ENCODE results near the gene GPC6.

The GPC6 gene

GRCh38 chr13:94324767-94325540 is 1098.3 kb downstream of the GPC6 start:
- no peak overlapping the region for H3K4ac ChIP-seq (ENCODE audit: low read length)
- H2BK15ac ChIP-seq (ENCODE audit: low read length), result no peak overlapping the region
- H3K14ac ChIP-seq (ENCODE audit: low read length), result no peak overlapping the region
- no peak overlapping the region for H3K4me2 ChIP-seq (ENCODE audit: insufficient read depth, low read length, poor library complexity, severe bottlenecking)
- WGBS, 2 donors (ENCODE audit: extremely low coverage in 2 of 2, insufficient read length in 2 of 2, insufficient replicate concordance in 1 of 2), result no CpG with 5 or more reads among the region's 14 CpGs
- no peaks in the 10 kb centered on the region for H3K79me1 ChIP-seq (ENCODE audit: low read depth, low read length)
- peaks cover 2 to 13% of the 10 kb centered on the region in 2 donors for H3K4me1 ChIP-seq (ENCODE audit: control insufficient read depth in 2 of 2, insufficient read depth in 1 of 2, low read depth in 1 of 2, low read length in 2 of 2)
- no peak overlapping the region for H4K8ac ChIP-seq (ENCODE audit: low read depth, low read length)
- H2BK5ac ChIP-seq (ENCODE audit: low read length), result no peak overlapping the region
- H3K18ac ChIP-seq (ENCODE audit: low read length), result no peak overlapping the region
- no peak overlapping the region for H2AFZ ChIP-seq (ENCODE audit: low read length)
- no peak for DNase-seq (ENCODE audit: low spot score)
- H3K36me3 ChIP-seq (replicated peaks in 1 of 2; ENCODE audit: control insufficient read depth in 2 of 2, insufficient read depth in 2 of 2, low read length in 2 of 2), result no peaks in the 10 kb centered on the region
- H3K9ac ChIP-seq (ENCODE audit: low read depth, low read length, poor library complexity), result no peak overlapping the region
- H2BK120ac ChIP-seq (ENCODE audit: low read depth, low read length), result no peak overlapping the region
- H3K9me3 ChIP-seq (replicated peaks in 1 of 2; ENCODE audit: control insufficient read depth in 2 of 2, insufficient read depth in 1 of 2, low read depth in 1 of 2, low read length in 2 of 2), result no peaks in the 10 kb centered on the region
- no peak overlapping the region for H3K4me3 ChIP-seq (ENCODE audit: low read length in 2 of 2)
- H2BK12ac ChIP-seq (ENCODE audit: low read length), result no peak overlapping the region
- H4K91ac ChIP-seq (ENCODE audit: low read depth, low read length, poor library complexity), result no peak overlapping the region
- H3K23ac ChIP-seq (ENCODE audit: low read depth, low read length, poor library complexity), result no peak overlapping the region
- no peak overlapping the region for H3K27ac ChIP-seq (replicated peaks; ENCODE audit: low read length)
- H3K27me3 ChIP-seq (ENCODE audit: control insufficient read depth in 3 of 3, insufficient read depth in 3 of 3, low read depth in 1 of 3, low read length in 3 of 3), result no peaks in the 10 kb centered on the region
- no peak overlapping the region for H2AK5ac ChIP-seq (ENCODE audit: low read depth, low read length)

- no peak overlapping the region for H2AFZ ChIP-seq (ENCODE audit: low read length)
- no peak overlapping the region for H3K18ac ChIP-seq (ENCODE audit: low read length)
- no CpG with 5 or more reads among the region's 6 CpGs for WGBS, 2 donors (ENCODE audit: extremely low coverage in 2 of 2, insufficient read length in 2 of 2, insufficient replicate concordance in 1 of 2)
- peaks cover 2 to 13% of the 10 kb centered on the region in 2 donors for H3K4me1 ChIP-seq (ENCODE audit: control insufficient read depth in 2 of 2, insufficient read depth in 1 of 2, low read depth in 1 of 2, low read length in 2 of 2)
- H3K14ac ChIP-seq (ENCODE audit: low read length), result no peak overlapping the region
- no peak overlapping the region for H3K4me3 ChIP-seq (ENCODE audit: low read length in 2 of 2)
- H3K79me1 ChIP-seq (ENCODE audit: low read depth, low read length), result no peaks in the 10 kb centered on the region
- H2AK5ac ChIP-seq (ENCODE audit: low read depth, low read length), result no peak overlapping the region
- no peaks in the 10 kb centered on the region for H3K27me3 ChIP-seq (ENCODE audit: control insufficient read depth in 3 of 3, insufficient read depth in 3 of 3, low read depth in 1 of 3, low read length in 3 of 3)
- no peak overlapping the region for H3K4me2 ChIP-seq (ENCODE audit: insufficient read depth, low read length, poor library complexity, severe bottlenecking)
- H2BK5ac ChIP-seq (ENCODE audit: low read length), result no peak overlapping the region
- H3K9me3 ChIP-seq (replicated peaks in 1 of 2; ENCODE audit: control insufficient read depth in 2 of 2, insufficient read depth in 1 of 2, low read depth in 1 of 2, low read length in 2 of 2), result no peaks in the 10 kb centered on the region
- no peak overlapping the region for H4K91ac ChIP-seq (ENCODE audit: low read depth, low read length, poor library complexity)
- no peak overlapping the region for H3K23ac ChIP-seq (ENCODE audit: low read depth, low read length, poor library complexity)
- no peak for DNase-seq (ENCODE audit: low spot score)
- H2BK12ac ChIP-seq (ENCODE audit: low read length), result no peak overlapping the region
- no peak overlapping the region for H4K8ac ChIP-seq (ENCODE audit: low read depth, low read length)
- no peak overlapping the region for H3K27ac ChIP-seq (replicated peaks; ENCODE audit: low read length)
- no peak overlapping the region for H3K9ac ChIP-seq (ENCODE audit: low read depth, low read length, poor library complexity)
- H2BK120ac ChIP-seq (ENCODE audit: low read depth, low read length), result no peak overlapping the region
- no peak overlapping the region for H2BK15ac ChIP-seq (ENCODE audit: low read length)
- H3K36me3 ChIP-seq (replicated peaks in 1 of 2; ENCODE audit: control insufficient read depth in 2 of 2, insufficient read depth in 2 of 2, low read length in 2 of 2), result no peaks in the 10 kb centered on the region
- H3K4ac ChIP-seq (ENCODE audit: low read length), result no peak overlapping the region
These were observed 1099.0 kb downstream of the GPC6 start for GRCh38 chr13:94325650-94326049.

- Histone ChIP-seq H3K18ac (ENCODE audit: low read length) (no peak overlapping the region), H2BK12ac (ENCODE audit: low read length) (no peak overlapping the region), H3K79me1 (ENCODE audit: low read depth, low read length) (no peaks in the 10 kb centered on the region), H4K91ac (ENCODE audit: low read depth, low read length, poor library complexity) (no peak overlapping the region), H2BK15ac (ENCODE audit: low read length) (no peak overlapping the region), H3K4ac (ENCODE audit: low read length) (no peak overlapping the region), H3K4me1 (ENCODE audit: control insufficient read depth in 2 of 2, insufficient read depth in 1 of 2, low read depth in 1 of 2, low read length in 2 of 2) (peaks cover 2 to 13% of the 10 kb centered on the region in 2 donors), H2AFZ (ENCODE audit: low read length) (no peak overlapping the region), H3K9ac (ENCODE audit: low read depth, low read length, poor library complexity) (no peak overlapping the region), H3K4me2 (ENCODE audit: insufficient read depth, low read length, poor library complexity, severe bottlenecking) (no peak overlapping the region), H3K4me3 (ENCODE audit: low read length in 2 of 2) (no peak overlapping the region), H3K9me3 (replicated peaks in 1 of 2; ENCODE audit: control insufficient read depth in 2 of 2, insufficient read depth in 1 of 2, low read depth in 1 of 2, low read length in 2 of 2) (no peaks in the 10 kb centered on the region), H3K27me3 (ENCODE audit: control insufficient read depth in 3 of 3, insufficient read depth in 3 of 3, low read depth in 1 of 3, low read length in 3 of 3) (no peaks in the 10 kb centered on the region), H2AK5ac (ENCODE audit: low read depth, low read length) (no peak overlapping the region), H3K14ac (ENCODE audit: low read length) (no peak overlapping the region), H2BK5ac (ENCODE audit: low read length) (no peak overlapping the region), H4K8ac (ENCODE audit: low read depth, low read length) (no peak overlapping the region), H3K27ac (replicated peaks; ENCODE audit: low read length) (no peak overlapping the region), H3K36me3 (replicated peaks in 1 of 2; ENCODE audit: control insufficient read depth in 2 of 2, insufficient read depth in 2 of 2, low read length in 2 of 2) (no peaks in the 10 kb centered on the region), H3K23ac (ENCODE audit: low read depth, low read length, poor library complexity) (no peak overlapping the region), H2BK120ac (ENCODE audit: low read depth, low read length) (no peak overlapping the region)
- no CpG with 5 or more reads among the region's 6 CpGs for WGBS, 2 donors (ENCODE audit: extremely low coverage in 2 of 2, insufficient read length in 2 of 2, insufficient replicate concordance in 1 of 2)
- DNase-seq (ENCODE audit: low spot score), result no peak
These were observed 1100.7 kb downstream of the GPC6 start for GRCh38 chr13:94327318-94327717.

GRCh38 chr13:94328381-94329041 is 1101.9 kb downstream of the GPC6 start:
- no CpG with 5 or more reads among the region's 13 CpGs for WGBS, 2 donors (ENCODE audit: extremely low coverage in 2 of 2, insufficient read length in 2 of 2, insufficient replicate concordance in 1 of 2)
- Histone ChIP-seq H3K23ac (ENCODE audit: low read depth, low read length, poor library complexity) (no peak overlapping the region), H2BK12ac (ENCODE audit: low read length) (no peak overlapping the region), H4K8ac (ENCODE audit: low read depth, low read length) (no peak overlapping the region), H3K14ac (ENCODE audit: low read length) (no peak overlapping the region), H4K91ac (ENCODE audit: low read depth, low read length, poor library complexity) (no peak overlapping the region), H2BK5ac (ENCODE audit: low read length) (no peak overlapping the region), H3K9me3 (replicated peaks in 1 of 2; ENCODE audit: control insufficient read depth in 2 of 2, insufficient read depth in 1 of 2, low read depth in 1 of 2, low read length in 2 of 2) (no peaks in the 10 kb centered on the region), H3K4me3 (ENCODE audit: low read length in 2 of 2) (no peak overlapping the region), H3K27me3 (ENCODE audit: control insufficient read depth in 3 of 3, insufficient read depth in 3 of 3, low read depth in 1 of 3, low read length in 3 of 3) (no peaks in the 10 kb centered on the region), H2AFZ (ENCODE audit: low read length) (no peak overlapping the region), H3K4me1 (ENCODE audit: control insufficient read depth in 2 of 2, insufficient read depth in 1 of 2, low read depth in 1 of 2, low read length in 2 of 2) (peaks cover 2 to 13% of the 10 kb centered on the region in 2 donors), H3K4me2 (ENCODE audit: insufficient read depth, low read length, poor library complexity, severe bottlenecking) (no peak overlapping the region), H2BK15ac (ENCODE audit: low read length) (no peak overlapping the region), H3K9ac (ENCODE audit: low read depth, low read length, poor library complexity) (peak overlapping the region; percentile 18), H3K18ac (ENCODE audit: low read length) (no peak overlapping the region), H2AK5ac (ENCODE audit: low read depth, low read length) (no peak overlapping the region), H3K27ac (replicated peaks; ENCODE audit: low read length) (no peak overlapping the region), H3K36me3 (replicated peaks in 1 of 2; ENCODE audit: control insufficient read depth in 2 of 2, insufficient read depth in 2 of 2, low read length in 2 of 2) (no peaks in the 10 kb centered on the region), H3K79me1 (ENCODE audit: low read depth, low read length) (no peaks in the 10 kb centered on the region), H2BK120ac (ENCODE audit: low read depth, low read length) (no peak overlapping the region), H3K4ac (ENCODE audit: low read length) (no peak overlapping the region)
- DNase-seq (ENCODE audit: low spot score), result no peak

All from neuronal stem cell (in vitro differentiated cells).